ENCODE results near the gene PRPH2.
A peak's percentile ranks its signal among the peaks of the same experiment; 100 is the strongest.
"Not testable (repeated sequence)": the region's sequence is repeated elsewhere in the genome, so short reads cannot be mapped to it uniquely, and the experiment has no call there.

PRPH2 gene

DNA sequence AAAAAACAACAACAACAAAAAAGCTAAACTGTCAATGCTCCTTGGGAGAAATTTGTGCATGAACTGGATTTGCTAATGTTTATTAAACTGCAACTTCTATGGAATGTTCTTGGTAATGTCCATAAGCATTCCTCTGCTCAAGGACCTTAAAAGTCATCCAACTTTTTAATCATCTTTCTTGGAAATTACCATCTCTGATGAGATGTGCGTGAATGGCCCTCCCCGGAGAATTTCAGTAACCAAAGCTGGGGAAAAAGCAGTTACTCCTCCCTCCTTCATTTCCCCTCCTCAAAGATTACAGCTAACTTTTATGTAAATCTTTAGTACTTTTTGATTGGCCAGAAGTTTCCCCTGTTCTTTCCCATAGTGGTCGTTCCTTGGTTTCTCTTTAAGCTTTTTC, 18.3 kb upstream of the PRPH2 start:
- no peak for DNase-seq

DNA sequence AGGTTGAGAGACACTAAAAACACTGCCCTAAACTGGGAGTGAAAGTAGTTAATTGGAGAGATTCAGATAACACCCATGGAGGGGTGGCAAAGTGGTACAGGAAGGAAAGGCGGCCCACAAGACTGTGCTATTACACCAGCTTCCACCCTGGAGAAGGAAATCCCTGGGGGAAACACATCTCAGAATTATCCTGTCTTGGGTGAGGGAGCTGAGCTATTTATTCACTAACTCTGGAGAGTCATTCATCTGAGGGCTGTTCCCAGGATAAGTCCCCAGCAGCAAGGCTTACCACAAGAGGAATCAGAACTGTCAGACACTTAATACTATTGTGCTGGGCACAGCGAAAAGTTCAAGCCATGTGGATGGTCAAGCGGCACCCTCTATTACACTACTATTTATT, 13.6 kb upstream of the PRPH2 start:
- DNase-seq, result no peak

DNA sequence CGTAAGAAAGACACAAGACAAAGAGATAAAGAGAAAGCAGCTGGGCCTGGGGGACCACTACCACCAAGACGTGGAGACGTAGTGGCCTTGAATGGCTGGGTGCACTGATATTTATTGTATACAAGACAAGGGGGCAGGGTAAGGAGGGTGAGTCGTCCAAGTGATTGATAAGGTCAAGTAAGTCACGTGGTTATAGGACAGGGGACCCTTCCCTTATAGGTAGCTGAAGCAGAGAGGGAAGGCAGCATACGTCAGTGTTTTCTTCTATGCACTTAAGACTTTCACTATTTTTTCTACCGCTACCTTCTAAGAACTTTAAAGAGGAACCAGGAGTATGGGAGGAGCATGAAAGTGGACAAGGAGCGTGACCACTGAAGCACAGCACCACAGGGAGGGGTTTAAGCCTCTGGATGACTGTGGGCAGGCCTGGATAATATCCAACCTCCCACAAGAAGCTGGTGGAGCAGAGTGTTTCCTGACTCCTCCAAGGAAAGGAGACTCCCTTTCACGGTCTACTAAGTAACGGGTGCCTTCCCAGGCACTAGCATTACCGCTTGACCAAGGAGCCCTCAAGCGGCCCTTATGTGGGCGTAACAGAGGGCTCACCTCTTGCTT, 11.6 kb upstream of the PRPH2 start:
- DNase-seq, result not testable (repeated sequence)

DNA sequence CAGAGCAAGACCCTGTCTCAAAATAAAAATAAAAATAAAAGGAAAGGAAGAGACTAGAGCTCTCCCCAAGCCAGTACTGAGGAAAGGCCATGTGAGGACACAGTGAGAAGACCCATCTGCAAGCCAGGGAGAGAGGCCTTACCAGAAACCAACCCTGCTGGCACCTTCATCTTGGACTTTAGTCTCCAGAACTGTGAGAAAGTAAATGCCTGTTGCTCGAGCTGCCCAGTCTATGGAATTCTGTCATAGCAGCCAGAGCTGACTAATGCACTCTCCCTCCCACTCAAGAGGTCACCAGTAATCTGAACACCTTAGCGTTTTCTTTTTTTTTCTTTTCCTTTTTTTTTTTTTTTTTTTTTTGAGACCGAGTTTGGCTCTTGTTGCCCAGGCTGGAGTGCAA, 7.3 kb upstream of the PRPH2 start:
- DNase-seq, result no peak

DNA sequence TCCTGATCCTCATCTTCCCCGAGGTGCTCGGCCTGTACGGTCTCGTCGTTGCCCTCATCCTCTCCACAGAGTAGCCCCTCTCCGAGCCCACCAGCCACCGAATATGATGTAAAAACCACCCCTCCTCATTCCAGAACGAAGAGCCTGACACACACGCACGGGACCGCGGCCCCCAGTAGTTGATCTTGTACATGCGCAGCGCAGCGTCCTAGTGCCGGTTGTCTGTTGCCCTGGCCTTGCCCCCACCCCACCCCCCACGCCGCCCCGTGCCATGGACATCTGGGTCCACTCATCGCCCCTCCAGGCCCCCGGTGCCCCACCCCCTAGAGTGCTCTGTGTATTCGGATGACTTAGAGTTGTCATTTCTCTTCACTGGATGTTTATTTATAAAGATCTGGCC, 5.2 kb upstream of the PRPH2 start:
- DNase-seq, result no peak

DNA sequence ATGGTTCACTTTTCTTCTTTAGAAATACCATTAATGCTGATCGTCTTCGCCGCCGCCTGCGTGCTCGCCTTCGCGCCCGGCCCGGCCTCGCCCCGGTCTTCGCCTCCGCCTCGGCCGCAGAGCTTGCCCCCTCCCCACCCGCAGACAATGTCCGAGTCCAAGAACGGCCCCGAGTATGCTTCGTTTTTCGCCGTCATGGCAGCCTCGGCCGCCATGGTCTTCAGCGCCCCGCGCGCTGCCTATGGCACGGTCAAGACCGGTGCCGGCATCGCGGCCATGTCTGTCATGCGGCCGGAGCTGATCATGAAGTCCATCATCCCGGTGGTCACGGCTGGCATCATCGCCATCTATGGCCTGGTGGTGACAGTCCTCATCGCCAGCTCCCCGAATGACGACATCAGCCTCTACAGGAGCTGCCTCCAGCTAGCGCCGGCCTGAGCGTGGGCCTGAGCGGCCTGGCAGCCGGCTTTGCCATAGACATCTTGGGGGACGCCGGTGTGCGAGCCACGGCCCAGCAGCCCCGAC, 4.8 kb upstream of the PRPH2 start:
- peak; percentile 77 for DNase-seq

DNA sequence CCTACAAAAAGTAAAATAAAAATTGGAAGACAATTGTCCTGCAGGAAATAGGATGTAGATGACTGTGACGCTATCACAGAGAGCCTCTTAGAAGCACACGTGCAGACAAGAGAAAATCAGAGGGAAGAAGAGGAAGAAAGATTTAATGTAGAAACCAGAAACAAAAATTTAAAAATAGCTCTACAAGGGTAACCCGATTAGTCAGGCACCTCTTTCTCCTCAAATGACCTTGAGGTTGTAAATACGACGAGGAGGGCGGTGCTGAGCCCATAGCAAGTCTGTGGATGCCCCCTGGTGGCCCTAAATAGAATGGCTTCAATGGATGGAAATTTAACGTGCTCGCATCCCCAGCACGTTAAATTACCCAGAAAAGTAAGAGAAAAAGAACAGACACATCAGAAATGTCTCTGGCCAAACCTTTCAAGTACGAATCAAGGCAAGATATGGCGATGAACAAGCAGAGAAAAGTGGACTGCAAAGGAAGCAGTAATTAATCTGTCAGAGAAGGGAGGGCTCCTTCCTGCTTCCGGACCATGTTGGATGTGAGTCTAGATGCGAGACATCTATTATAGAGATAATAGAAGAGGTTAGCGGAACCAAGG, 4.2 kb upstream of the PRPH2 start:
- peak; percentile 77 for DNase-seq

DNA sequence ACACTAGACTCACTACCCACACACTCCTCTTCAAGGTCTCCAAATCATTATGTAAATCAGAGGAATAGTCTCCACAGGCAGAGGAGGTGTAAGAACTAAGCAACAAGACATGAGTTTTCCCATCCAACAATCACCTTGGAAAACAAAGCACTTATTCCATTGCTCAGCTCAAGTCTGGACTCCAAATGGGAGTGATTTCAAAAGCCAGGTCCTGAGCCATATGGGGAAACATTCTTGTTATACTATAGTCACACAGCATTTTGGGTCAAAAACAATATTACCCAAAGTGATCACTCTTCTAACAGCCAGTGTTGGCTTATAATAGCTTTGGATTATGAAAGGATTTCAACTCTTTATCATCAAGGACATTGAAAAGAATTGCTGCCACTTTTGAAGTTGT, 3.6 kb upstream of the PRPH2 start:
- no peak for DNase-seq

DNA sequence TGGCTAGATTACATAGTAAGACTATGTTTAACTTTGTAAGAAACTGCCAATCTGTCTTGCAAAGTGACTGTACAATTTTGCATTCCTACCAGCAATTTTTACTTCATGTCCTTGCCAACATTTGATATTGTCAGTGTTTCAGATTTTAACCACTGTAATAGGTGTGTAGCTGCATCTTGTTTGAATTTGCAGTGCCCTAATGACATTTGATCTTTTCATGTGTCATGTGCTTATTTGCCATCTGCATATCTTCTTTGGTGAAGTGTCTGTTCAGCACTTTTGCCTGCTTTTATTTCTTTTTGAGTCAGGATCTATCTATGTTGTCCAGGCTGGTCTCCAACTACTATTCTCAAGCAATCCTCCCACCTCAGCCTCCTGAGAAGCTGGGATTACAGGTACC, 2.4 kb upstream of the PRPH2 start:
- no peak for DNase-seq

DNA sequence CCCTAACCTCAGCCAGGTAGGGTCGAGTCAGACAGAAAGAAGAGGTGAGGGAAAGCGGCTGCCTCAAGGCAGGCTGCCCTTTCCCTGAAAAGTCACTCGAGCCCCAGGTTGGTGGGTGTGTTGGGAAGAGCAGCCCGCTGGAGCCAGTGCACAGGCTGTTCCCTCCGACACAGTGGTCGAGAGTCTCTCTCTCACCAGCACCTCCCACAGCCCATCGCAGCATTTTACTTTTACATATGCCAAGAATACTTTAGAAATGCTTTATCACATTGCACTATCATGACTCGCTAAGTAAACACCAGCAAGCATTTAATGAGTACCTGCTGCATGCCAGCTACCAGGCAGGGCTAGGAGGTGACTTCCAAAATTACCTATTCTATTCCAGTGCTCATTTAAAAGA, 1.7 kb downstream of the PRPH2 start:
- no peak for DNase-seq

DNA sequence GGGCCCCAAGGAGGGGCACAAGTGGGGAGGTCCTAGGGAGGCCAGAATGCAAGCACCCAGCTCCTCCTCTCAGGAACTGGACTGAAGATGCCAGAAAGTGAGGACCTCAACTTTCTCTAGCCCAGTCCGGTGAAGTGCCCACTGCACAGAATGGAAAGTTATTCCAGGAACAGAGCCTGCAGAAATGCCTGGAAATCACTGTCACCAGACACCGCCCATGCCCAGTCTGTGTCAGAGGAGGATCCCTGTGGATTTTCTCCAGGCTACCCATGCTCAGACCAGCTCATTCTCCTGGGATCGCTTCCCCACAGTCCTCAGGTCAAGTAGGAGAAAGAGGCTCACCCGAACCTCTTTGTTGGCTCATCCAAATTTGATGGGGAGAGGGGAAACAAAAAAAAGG, 6.5 kb downstream of the PRPH2 start:
- no peak for DNase-seq

DNA sequence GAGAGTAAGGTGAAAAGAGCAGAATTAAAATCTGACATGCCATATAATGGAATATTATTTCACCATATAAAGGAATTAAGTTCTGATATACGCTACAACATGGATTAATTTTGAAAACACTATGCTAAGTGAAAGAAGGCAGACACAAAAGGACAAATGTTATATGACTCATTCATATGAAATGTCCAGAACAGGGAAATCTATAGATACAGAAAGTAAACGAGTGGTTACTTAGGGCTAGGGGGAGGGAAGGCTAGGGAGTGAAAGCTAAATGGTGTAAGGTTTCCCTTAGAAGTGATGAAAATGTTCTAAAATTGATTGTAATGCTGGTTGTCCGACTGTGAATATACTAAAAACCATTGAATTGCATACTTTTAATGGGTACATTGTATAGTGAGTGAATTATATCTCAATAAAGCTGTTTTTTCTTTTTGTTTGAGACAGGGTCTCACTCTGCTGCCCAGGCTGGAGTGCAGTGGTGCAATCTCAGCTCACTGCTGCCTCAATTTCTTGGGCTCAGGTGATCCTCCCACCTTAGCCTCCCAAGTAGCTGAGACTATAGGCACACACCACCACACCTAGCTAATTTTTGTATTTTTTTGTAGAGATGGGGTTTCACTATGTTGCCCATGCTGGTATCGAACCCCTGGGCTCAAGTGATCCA, 8.2 kb downstream of the PRPH2 start:
- DNase-seq, result no peak

DNA sequence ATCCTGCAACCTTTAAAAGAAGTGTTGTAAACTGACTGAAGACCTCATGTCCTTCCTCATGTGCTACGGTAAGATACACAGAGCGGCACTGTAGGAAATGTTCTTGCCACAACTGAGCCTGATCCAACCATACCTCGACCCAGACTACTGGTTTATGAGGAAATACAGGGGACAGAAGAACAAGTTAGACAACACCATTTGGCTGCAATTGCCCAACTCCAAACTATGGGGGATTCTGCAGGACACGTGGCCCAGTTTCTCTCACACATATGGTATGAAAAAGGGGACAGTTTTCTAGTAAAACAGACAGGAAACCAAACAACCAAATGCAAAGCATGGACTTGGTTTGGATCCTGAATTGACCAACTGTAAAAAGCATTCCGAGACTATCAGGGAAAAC, 10.5 kb downstream of the PRPH2 start:
- DNase-seq, result no peak

DNA sequence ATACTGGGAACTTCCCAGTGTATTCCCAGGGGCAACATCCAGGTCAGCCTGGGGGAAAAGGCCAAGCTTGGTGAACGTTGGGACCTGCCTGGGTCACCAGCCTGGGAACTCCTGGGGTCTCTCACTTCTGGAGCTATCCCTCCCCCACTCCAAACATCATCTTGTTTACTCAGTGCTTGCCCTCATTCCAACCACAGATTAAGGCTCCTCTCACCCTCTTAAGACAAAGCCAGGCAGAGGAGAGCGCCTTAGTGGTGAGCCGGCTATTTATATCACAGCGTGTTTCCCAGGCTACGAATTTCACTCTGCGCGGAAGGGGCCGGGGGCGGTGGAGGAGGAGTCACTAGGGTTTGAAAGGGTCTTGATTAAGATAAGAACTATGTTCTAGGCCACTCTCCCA, 12.1 kb downstream of the PRPH2 start:
- DNase-seq, result no peak

DNA sequence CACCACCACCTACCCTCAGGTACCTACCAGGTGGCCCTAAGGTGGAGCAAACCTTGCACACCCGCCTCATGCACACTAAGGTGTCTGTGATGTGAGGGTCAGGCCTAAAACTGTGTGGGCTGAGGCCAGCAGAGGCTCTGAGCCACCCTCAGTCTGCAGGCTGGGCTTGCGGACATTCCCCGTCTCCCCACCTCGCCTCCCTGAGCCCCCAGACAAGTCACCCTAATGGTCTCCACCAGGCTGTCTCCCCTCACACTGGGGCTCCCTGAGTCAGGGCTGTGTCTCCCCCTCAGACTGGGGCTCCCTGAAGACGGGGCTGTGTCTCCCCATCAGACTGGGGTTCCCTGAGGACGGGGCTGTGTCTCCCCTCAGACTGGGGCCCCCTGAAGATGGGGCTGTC, 12.5 kb downstream of the PRPH2 start:
- DNase-seq, result no peak

DNA sequence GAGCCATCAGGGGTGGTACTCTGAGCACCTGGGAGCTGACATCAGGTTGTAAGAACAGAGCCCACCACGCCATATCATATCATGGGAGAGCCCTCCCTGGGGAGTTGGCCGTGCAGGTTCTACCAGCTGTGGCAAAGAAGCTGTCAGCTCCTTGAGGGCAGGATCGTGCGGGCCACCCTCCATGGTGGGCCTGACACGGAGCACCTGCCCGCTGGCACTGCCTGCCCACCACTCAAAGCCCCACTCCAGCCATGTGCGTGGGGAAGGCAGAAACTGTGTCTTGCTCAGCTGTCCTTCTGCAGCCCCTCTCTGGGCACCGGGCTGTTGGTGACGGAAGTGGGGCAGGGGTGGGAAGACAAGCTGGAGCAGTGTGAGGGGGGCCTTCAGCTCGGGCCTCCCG, 14.3 kb downstream of the PRPH2 start:
- no peak for DNase-seq

DNA sequence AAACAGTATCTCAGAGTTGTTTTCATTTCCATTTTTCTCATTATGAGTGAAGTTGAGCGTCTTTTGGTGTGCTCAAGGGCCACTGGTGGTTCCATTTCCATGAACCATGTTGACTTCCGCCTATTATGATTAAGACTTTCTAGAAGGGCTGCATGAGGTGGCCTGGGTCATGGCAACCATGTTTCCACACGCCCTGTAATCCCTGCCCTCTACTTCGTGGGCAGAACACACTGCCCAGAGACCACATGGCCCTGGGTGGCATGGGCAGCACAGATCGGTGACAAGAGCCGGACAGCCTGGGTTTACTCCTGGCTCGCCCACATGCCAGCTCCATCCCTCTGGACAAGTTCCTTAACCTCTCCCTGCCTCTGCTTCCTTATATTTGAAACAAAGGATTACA, 14.8 kb downstream of the PRPH2 start:
- DNase-seq, result no peak

DNA sequence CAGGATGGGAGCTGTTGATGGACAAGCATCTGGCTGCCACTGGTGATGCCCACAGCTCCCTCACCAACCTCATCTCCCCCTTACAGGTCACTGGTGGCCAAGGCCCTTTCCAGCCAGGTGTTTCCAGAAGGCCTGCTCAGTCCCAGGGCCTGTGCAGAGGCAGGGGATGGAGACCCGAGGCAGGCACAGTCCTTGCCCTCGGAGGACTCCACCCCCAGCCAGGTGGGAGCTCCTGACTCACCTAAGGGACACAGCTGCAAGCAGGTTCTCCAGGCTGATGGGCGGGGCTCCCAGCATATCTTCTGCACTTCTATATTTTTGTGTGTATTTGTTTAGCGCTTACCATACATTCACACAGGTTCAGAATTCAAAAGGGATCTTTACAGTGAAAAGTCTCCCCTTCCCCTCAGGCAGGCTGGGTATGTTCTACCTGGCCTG, 17.4 kb downstream of the PRPH2 start:
- no peak for DNase-seq

DNA sequence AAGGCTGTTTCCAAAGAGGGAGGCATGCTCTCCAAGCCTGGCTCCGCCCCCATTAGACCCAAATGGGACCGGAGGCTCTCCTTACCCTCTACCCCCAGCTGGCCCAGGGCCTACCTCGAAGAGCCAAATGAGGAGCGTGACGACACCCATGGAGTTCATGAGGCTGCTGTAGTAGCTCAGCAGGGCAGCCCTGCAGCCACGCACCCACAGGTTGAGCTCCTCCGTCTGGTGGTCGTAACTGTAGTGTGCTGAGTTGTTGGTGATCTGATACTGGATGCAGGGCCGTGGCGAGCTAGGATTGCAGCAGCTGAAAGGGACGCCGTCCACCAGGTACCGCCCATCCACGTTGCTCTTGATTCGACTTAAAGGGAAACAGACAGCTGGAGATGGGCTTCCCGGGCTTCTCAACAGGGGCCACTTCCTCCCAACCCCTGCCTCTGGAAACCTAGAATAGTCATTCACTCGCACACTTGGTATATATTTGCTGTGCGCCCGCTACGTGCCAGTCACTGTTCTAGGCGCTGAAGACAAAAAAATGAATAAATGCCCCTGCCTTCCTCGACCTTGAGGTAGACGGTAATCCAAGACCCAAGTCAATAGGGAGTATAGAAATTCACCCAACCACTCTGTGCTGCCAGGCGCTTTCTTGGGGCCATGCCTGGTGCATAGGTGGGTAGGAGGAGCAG, 18.0 kb downstream of the PRPH2 start:
- DNase-seq, result no peak

DNA sequence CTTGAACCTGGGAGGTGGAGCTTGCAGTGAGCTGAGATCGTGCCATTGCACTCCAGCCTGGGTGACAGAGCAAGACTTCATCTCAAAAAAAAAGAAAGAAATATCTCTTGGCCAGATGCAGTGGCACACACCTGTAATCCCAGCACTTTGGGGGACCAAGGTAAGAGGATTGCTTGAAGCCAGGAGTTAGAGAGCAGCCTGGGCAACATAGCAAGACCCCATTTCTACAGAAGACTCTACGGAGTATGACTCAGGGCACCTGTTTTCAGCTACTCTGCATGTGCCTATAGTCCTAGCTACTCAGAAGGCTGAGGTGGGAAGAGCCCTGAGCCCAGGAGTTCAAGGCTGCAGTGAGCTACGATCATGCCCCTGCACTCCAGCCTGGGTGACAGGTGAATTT, 19.6 kb downstream of the PRPH2 start:
- DNase-seq, result not testable (repeated sequence)

DNA sequence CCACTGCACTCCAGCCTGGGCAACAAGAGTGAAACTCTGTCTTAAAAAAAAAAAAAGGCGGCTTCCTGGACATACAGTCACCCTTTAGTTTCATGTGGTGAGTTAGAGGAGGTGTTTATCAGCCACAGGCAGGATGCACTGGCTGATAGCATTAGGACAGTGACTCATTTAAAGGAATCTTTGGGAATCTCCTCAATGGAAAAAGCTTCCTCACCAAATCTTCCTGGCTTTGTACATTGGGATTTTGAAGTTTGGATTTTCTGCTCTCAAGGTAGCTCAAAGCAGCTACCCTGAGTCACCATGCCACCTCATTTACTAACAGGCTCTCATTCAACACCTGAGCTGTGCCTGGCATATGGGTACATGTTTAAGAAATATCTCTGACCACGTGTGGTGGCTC, 20.2 kb downstream of the PRPH2 start:
- no peak for DNase-seq

DNA sequence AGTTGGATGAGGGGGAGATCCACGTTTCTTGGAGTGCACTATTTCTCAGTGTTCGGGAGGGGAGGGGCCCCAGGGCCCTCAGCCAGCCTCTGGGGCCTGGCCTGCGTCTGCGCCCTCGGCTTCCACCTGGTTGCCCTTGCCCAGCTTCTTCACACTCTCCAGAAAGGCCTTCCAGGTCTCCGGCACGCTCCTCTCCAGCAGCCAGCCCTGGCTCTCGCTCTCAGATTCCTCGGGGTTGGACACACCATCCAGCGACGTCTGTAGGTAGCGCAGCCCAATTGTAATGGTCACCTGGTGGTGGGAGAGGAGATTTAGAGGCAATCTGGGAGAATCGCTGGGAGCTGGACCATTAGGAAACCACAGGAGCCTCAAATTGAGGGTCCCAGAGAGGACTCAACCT, 24.2 kb downstream of the PRPH2 start:
- DNase-seq, result no peak

DNA sequence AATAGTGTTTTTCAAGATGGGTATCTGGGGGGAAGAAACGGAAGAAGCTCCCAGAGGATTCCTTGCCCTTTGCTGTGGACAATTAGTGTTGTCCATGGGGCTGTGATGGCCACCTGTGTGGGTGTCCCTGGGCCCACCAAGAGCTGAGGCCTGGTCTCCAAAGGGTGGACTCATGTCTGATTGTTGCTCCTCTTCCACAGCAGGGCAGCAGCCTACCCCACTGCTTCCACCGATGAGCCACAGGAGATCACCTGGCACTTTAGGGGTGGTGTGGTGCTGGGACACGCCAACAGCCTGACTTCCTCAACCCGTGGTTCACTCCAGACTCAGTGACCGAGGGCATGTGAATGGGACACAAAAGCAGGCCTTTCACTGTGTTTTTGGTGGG, 25.1 kb downstream of the PRPH2 start:
- no peak for DNase-seq
